GM19023 (cell line): ENCODE results near the gene ZDHHC14.
"Not testable (repeated sequence)": the region's sequence is repeated elsewhere in the genome, so short reads cannot be mapped to it uniquely, and the experiment has no call there.

Source experiments
- ATAC-seq: cut with Tn5 transposase; IDR thresholded peaks from one replicate; pipeline ENCODE4 v1.9.1; 2021; ENCODE audit warnings: mild to moderate bottlenecking, moderate library complexity; ENCODE audit not compliant: unreplicated experiment

The ZDHHC14 gene

GRCh38 chr6:157380779-157381561, at the start of gene ZDHHC14:
Gene ZDHHC14, plus strand, starts transcription at chr6:157381190.
- peak; percentile 77 for ATAC-seq

GRCh38 chr6:157332813-157333212, 48.2 kb upstream of the ZDHHC14 start:
- no peak for ATAC-seq

- no peak for ATAC-seq
Measured at GRCh38 chr6:157333537-157333936, 47.5 kb upstream of the ZDHHC14 start.

- ATAC-seq: no peak
Measured at GRCh38 chr6:157333956-157334355, 47.0 kb upstream of the ZDHHC14 start.

GRCh38 chr6:157335829-157336228, 45.2 kb upstream of the ZDHHC14 start:
- no peak for ATAC-seq

GRCh38 chr6:157337276-157337675, 43.7 kb upstream of the ZDHHC14 start:
- ATAC-seq: not testable (repeated sequence)

GRCh38 chr6:157337751-157338150, 43.2 kb upstream of the ZDHHC14 start:
- ATAC-seq: no peak

GRCh38 chr6:157339432-157339831, 41.6 kb upstream of the ZDHHC14 start:
- no peak for ATAC-seq

GRCh38 chr6:157343732-157344131, 37.3 kb upstream of the ZDHHC14 start:
- no peak for ATAC-seq

- no peak for ATAC-seq
Measured at GRCh38 chr6:157346373-157346772, 34.6 kb upstream of the ZDHHC14 start.

GRCh38 chr6:157358287-157358686, 22.7 kb upstream of the ZDHHC14 start:
- no peak for ATAC-seq

GRCh38 chr6:157361886-157362285, 19.1 kb upstream of the ZDHHC14 start:
- no peak for ATAC-seq

- ATAC-seq: no peak
Measured at GRCh38 chr6:157364705-157365104, 16.3 kb upstream of the ZDHHC14 start.

GRCh38 chr6:157366648-157367047, 14.3 kb upstream of the ZDHHC14 start:
- no peak for ATAC-seq

GRCh38 chr6:157368359-157369049, 12.5 kb upstream of the ZDHHC14 start:
- no peak for ATAC-seq

GRCh38 chr6:157370755-157371154, 10.2 kb upstream of the ZDHHC14 start:
- no peak for ATAC-seq

- no peak for ATAC-seq
Measured at GRCh38 chr6:157372501-157373280, 8.3 kb upstream of the ZDHHC14 start.

- ATAC-seq: no peak
Measured at GRCh38 chr6:157374889-157375443, 6.0 kb upstream of the ZDHHC14 start.

GRCh38 chr6:157376241-157376640, 4.7 kb upstream of the ZDHHC14 start:
- no peak for ATAC-seq

- ATAC-seq: no peak
Measured at GRCh38 chr6:157376706-157377230, 4.2 kb upstream of the ZDHHC14 start.
